HepG2 (cell line): ENCODE measurements around the gene C3orf22. TPM values are rescaled to one million over a fixed set of nuclear protein-coding genes. Genes with fewer than 3 reads are reported as not detected.

Experiments
- ATRX ChIP-seq: sonication (generic); formaldehyde crosslinking; IDR thresholded peaks from 2 replicates; pipeline ENCODE4 v1.4.0; 2020; ENCODE audit warnings: missing genetic modification reagents, borderline replicate concordance
- EEA1 ChIP-seq: sonication (generic); formaldehyde crosslinking; IDR thresholded peaks from 2 replicates; pipeline ENCODE4 v1.5.1; 2020; ENCODE audit warnings: mild to moderate bottlenecking, missing genetic modification reagents, borderline replicate concordance
- FOXM1 ChIP-seq: sonication (generic); formaldehyde crosslinking; IDR thresholded peaks from 2 replicates; pipeline ENCODE4 v1.5.0; 2020; ENCODE audit warnings: missing genetic modification reagents
- GABPA ChIP-seq, 2 experiments: IDR thresholded peaks; 2 replicates each; pipeline ENCODE4 v1.6.1; 2011 to 2016; ENCODE audit warnings: low read depth in 2 of 2, low read length in 1 of 2, missing biosample characterization in 1 of 2, missing genetic modification characterization in 1 of 2
- JUND ChIP-seq: sonication (generic); formaldehyde crosslinking; IDR thresholded peaks from 2 replicates; pipeline ENCODE4 v1.8.0; 2022; ENCODE audit warnings: mild to moderate bottlenecking, missing genetic modification reagents
- KAT8 ChIP-seq: IDR thresholded peaks from 2 replicates; pipeline ENCODE4 v1.6.1; 2016; ENCODE audit warnings: missing genetic modification reagents, missing compliant biosample characterization
- MAF1 ChIP-seq: sonication (generic); formaldehyde crosslinking; IDR thresholded peaks from 2 replicates; pipeline ENCODE4 v1.5.0; 2020; ENCODE audit warnings: missing genetic modification reagents, borderline replicate concordance
- MBD4 ChIP-seq: IDR thresholded peaks from 2 replicates; pipeline ENCODE4 v1.6.1; 2012; ENCODE audit warnings: low read length, inconsistent platforms, borderline replicate concordance
- NFYB ChIP-seq: sonication (generic); formaldehyde crosslinking; IDR thresholded peaks from 2 replicates; pipeline ENCODE4 v1.4.0; 2020; ENCODE audit warnings: missing genetic modification reagents
- SMAD9 ChIP-seq: sonication (generic); formaldehyde crosslinking; IDR thresholded peaks from 2 replicates; pipeline ENCODE4 v1.5.1; 2020; ENCODE audit warnings: mild to moderate bottlenecking, missing genetic modification reagents
- XRCC5 ChIP-seq: fragments of 200-400 bp; formaldehyde crosslinking; optimal IDR thresholded peaks from 2 replicates; pipeline ENCODE3; 2017; ENCODE audit warnings: mild to moderate bottlenecking, low read length
- ZBTB3 ChIP-seq: sonication (generic); formaldehyde crosslinking; IDR thresholded peaks from 2 replicates; pipeline ENCODE4 v1.4.0; 2020; ENCODE audit warnings: low read depth, mild to moderate bottlenecking, moderate library complexity, missing genetic modification reagents, borderline replicate concordance
- ZNF33B ChIP-seq: sonication (generic); formaldehyde crosslinking; IDR thresholded peaks from 2 replicates; pipeline ENCODE4 v1.5.1; 2020; ENCODE audit warnings: mild to moderate bottlenecking, missing genetic modification reagents
- ZNF484 ChIP-seq: sonication (generic); formaldehyde crosslinking; IDR thresholded peaks from 2 replicates; pipeline ENCODE4 v1.5.1; 2020; ENCODE audit warnings: mild to moderate bottlenecking, low read depth, missing genetic modification reagents, borderline replicate concordance
- ZNF615 ChIP-seq: sonication (generic); formaldehyde crosslinking; IDR thresholded peaks from 2 replicates; pipeline ENCODE4 v1.5.0; 2020; ENCODE audit warnings: mild to moderate bottlenecking, missing genetic modification reagents, borderline replicate concordance
- ZNF644 ChIP-seq: IDR thresholded peaks from 2 replicates; pipeline ENCODE4 v1.6.1; 2016; ENCODE audit warnings: low read depth
- ZNF652 ChIP-seq: IDR thresholded peaks from 2 replicates; pipeline ENCODE4 v1.6.1; 2016; ENCODE audit warnings: low read depth, borderline replicate concordance
- polyA plus RNA-seq, 8 experiments: library from polyadenylated mRNA; depleted of rRNA in 3 of 8; stranded (reverse) in 7 of 8; unstranded in 1 of 8; fragments of >200 nt; fragmentation: Illumina TruSeq in 4 of 8; extraction: Trizol in 4 of 8; gene quantifications; 2 replicates each; pipeline versions ENCODE4 v1.2.1 to v1.2.3, GENCODE V29; 2011 to 2016; ENCODE audit warnings: low read depth in 4 of 8, missing spikeins in 1 of 8, mixed read lengths in 1 of 8; ENCODE audit not compliant: insufficient read depth in 1 of 8
- total RNA-seq, 5 experiments: library from RNA; depleted of rRNA; stranded (reverse); fragments of >200 nt; fragmentation: Illumina TruSeq; extraction: Trizol; gene quantifications; 2 replicates each; pipeline ENCODE4 v1.2.3, GENCODE V29; 2016; ENCODE audit warnings: low read depth in 1 of 5
- TF ChIP-seq, protein P1 (sequence below): sonication (generic); formaldehyde crosslinking; IDR thresholded peaks from one replicate; pipeline ENCODE4 v1.5.1; 2020; ENCODE audit warnings: mild to moderate bottlenecking, missing genetic modification reagents; ENCODE audit errors: not compliant biosample characterization
- TF ChIP-seq, protein P2 (sequence below): sonication (generic); formaldehyde crosslinking; IDR thresholded peaks from 2 replicates; pipeline ENCODE4 v1.4.0; 2020; ENCODE audit warnings: low read depth, missing genetic modification reagents

C3orf22 gene
- total and polyA plus RNA-seq, 2 of the 13 experiments (the other 11 are each of a cell fraction or from before 2014, with no cell fraction given), result not detected

DNA sequence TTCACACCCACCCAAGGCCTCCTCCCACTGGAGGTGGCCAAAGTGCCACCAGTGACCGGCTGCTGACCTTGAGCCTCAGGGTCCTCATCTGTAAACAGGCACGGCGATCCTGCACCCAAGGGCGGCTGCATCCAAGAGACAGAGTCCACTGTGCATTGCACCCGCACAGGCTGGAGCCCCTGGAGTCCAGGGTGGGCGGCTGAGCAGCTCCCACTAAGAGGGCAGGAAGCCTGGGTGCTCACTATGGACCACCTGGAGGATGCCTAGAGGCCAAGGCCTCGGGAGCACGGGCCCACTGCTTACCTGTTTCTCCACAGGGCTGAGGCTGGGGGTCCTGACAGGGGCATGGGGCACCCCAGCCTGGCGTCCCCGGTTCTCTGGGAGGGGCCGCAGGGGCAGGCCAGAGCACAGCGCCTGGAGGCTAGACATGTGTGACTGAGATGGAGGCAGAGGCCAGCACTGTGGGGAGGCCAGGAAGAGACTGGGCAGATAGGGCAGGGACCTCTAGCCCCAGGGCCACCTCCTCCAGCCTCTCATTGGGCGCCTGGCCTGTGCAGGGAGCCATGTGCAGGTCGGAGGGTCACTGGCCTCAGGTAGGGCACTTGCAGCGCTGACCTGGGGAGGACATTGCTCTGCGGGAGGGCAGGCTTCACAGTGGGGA is 41.3 kb downstream of the C3orf22 start, which contains the start of gene UROC1 (continued):
- TF ChIP-seq, protein P1, sequence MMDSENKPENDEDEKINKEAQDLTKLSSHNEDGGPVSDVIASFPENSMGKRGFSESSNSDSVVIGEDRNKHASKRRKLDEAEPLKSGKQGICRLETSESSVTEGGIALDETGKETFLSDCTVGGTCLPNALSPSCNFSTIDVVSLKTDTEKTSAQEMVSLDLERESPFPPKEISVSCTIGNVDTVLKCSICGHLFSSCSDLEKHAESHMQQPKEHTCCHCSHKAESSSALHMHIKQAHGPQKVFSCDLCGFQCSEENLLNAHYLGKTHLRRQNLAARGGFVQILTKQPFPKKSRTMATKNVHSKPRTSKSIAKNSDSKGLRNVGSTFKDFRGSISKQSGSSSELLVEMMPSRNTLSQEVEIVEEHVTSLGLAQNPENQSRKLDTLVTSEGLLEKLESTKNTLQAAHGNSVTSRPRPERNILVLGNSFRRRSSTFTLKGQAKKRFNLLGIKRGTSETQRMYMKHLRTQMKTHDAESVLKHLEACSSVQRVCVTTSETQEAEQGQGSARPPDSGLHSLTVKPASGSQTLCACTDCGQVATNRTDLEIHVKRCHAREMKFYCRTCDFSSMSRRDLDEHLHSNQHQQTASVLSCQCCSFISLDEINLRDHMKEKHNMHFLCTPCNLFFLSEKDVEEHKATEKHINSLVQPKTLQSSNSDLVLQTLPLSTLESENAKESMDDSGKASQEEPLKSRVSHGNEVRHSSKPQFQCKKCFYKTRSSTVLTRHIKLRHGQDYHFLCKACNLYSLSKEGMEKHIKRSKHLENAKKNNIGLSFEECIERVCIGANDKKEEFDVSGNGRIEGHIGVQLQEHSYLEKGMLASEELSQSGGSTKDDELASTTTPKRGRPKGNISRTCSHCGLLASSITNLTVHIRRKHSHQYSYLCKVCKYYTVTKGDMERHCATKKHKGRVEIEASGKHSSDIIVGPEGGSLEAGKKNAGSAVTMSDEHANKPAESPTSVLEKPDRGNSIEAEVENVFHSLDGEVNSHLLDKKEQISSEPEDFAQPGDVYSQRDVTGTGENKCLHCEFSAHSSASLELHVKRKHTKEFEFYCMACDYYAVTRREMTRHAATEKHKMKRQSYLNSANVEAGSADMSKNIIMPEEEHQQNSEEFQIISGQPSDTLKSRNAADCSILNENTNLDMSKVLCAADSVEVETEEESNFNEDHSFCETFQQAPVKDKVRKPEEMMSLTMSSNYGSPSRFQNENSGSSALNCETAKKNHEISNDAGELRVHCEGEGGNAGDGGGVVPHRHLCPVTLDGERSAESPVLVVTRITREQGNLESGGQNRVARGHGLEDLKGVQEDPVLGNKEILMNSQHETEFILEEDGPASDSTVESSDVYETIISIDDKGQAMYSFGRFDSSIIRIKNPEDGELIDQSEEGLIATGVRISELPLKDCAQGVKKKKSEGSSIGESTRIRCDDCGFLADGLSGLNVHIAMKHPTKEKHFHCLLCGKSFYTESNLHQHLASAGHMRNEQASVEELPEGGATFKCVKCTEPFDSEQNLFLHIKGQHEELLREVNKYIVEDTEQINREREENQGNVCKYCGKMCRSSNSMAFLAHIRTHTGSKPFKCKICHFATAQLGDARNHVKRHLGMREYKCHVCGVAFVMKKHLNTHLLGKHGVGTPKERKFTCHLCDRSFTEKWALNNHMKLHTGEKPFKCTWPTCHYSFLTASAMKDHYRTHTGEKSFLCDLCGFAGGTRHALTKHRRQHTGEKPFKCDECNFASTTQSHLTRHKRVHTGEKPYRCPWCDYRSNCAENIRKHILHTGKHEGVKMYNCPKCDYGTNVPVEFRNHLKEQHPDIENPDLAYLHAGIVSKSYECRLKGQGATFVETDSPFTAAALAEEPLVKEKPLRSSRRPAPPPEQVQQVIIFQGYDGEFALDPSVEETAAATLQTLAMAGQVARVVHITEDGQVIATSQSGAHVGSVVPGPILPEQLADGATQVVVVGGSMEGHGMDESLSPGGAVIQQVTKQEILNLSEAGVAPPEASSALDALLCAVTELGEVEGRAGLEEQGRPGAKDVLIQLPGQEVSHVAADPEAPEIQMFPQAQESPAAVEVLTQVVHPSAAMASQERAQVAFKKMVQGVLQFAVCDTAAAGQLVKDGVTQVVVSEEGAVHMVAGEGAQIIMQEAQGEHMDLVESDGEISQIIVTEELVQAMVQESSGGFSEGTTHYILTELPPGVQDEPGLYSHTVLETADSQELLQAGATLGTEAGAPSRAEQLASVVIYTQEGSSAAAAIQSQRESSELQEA (CRISPR knock-in tag), result no peak
- TF ChIP-seq SMAD9 (CRISPR knock-in tag) (no peak), JUND (CRISPR knock-in tag) (no peak), FOXM1 (CRISPR knock-in tag) (no peak), NFYB (CRISPR knock-in tag) (peak; percentile 53; the same call in 1 of the 2 replicates), ZNF33B (no peak), KAT8 (CRISPR knock-in tag) (no peak), ZBTB3 (CRISPR knock-in tag) (no peak), ZNF484 (CRISPR knock-in tag) (no peak), ZNF644 (CRISPR knock-in tag) (0 out of 2 replicates have a peak, but pooled peaks have one; percentile 20), GABPA (IDR thresholded peaks at IDR 0.05; ENCODE audit: low read depth, low read length) (no peak), GABPA (CRISPR knock-in tag; IDR thresholded peaks at IDR 0.05; ENCODE audit: low read depth) (no peak), ATRX (CRISPR knock-in tag) (no peak), XRCC5 (no peak), MAF1 (CRISPR knock-in tag) (no peak), MBD4 (no peak), ZNF652 (CRISPR knock-in tag) (no peak), EEA1 (no peak), ZNF615 (CRISPR knock-in tag) (no peak)
- TF ChIP-seq, protein P2, sequence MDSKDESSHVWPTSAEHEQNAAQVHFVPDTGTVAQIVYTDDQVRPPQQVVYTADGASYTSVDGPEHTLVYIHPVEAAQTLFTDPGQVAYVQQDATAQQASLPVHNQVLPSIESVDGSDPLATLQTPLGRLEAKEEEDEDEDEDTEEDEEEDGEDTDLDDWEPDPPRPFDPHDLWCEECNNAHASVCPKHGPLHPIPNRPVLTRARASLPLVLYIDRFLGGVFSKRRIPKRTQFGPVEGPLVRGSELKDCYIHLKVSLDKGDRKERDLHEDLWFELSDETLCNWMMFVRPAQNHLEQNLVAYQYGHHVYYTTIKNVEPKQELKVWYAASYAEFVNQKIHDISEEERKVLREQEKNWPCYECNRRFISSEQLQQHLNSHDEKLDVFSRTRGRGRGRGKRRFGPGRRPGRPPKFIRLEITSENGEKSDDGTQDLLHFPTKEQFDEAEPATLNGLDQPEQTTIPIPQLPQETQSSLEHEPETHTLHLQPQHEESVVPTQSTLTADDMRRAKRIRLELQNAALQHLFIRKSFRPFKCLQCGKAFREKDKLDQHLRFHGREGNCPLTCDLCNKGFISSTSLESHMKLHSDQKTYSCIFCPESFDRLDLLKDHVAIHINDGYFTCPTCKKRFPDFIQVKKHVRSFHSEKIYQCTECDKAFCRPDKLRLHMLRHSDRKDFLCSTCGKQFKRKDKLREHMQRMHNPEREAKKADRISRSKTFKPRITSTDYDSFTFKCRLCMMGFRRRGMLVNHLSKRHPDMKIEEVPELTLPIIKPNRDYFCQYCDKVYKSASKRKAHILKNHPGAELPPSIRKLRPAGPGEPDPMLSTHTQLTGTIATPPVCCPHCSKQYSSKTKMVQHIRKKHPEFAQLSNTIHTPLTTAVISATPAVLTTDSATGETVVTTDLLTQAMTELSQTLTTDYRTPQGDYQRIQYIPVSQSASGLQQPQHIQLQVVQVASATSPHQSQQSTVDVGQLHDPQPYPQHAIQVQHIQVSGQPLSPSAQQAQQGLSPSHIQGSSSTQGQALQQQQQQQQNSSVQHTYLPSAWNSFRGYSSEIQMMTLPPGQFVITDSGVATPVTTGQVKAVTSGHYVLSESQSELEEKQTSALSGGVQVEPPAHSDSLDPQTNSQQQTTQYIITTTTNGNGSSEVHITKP (CRISPR knock-in tag), result no peak
